MM.1S (cell line): ENCODE measurements around the gene SUSD2.
A peak's percentile ranks its signal among the peaks of the same experiment; 100 is the strongest.

Source experiments
- DNase-seq: peaks from one replicate; pipeline ENCODE4 v3.0.0-alpha.2; 2015
- H2AFZ ChIP-seq: fragments of 300-600 bp; sonication (generic); 2 replicates; pipeline ENCODE4 v1.6.0; 2016; ENCODE audit warnings: antibody characterized with exemption, low read length
- H3F3A ChIP-seq: fragments of 300-600 bp; sonication (generic); 2 replicates; pipeline ENCODE4 v1.6.1; 2016; ENCODE audit warnings: mild to moderate bottlenecking, antibody characterized with exemption, low read length, moderate library complexity, mixed read lengths; ENCODE audit not compliant: insufficient read depth
- H3K27ac ChIP-seq: fragments of 300-600 bp; sonication (generic); 2 replicates; pipeline ENCODE4 v1.5.1; 2016; ENCODE audit warnings: mild to moderate bottlenecking, low read length
- H3K27me3 ChIP-seq: fragments of 300-600 bp; sonication (generic); replicated peaks from 2 replicates; pipeline ENCODE4 v1.6.0; 2016; ENCODE audit warnings: low read length; ENCODE audit not compliant: insufficient read depth
- H3K36me3 ChIP-seq: fragments of 300-600 bp; sonication (generic); replicated peaks from 2 replicates; pipeline ENCODE4 v1.6.1; 2016; ENCODE audit warnings: mild to moderate bottlenecking, low read length, mixed read lengths; ENCODE audit not compliant: insufficient read depth
- H3K4me1 ChIP-seq: fragments of 300-600 bp; sonication (generic); 2 replicates; pipeline ENCODE4 v1.6.1; 2016; ENCODE audit warnings: low read length, mixed read lengths
- H3K4me2 ChIP-seq: fragments of 300-600 bp; sonication (generic); 2 replicates; pipeline ENCODE4 v1.6.0; 2016; ENCODE audit warnings: low read depth, low read length
- H3K4me3 ChIP-seq: fragments of 300-600 bp; sonication (generic); 2 replicates; pipeline ENCODE4 v1.5.1; 2016; ENCODE audit warnings: low read length, mixed read lengths
- H3K79me2 ChIP-seq: fragments of 300-600 bp; sonication (generic); 2 replicates; pipeline ENCODE4 v1.6.1; 2016; ENCODE audit warnings: mixed run types, low read length, mixed read lengths
- H3K9ac ChIP-seq: fragments of 300-600 bp; sonication (generic); 2 replicates; pipeline ENCODE4 v1.6.1; 2016; ENCODE audit warnings: low read length, mixed read lengths
- H3K9me2 ChIP-seq: fragments of 300-600 bp; sonication (generic); replicated peaks from 2 replicates; pipeline ENCODE4 v1.6.1; 2016; ENCODE audit warnings: mild to moderate bottlenecking, low read length, mixed read lengths; ENCODE audit not compliant: insufficient read depth
- H3K9me3 ChIP-seq: fragments of 300-600 bp; sonication (generic); replicated peaks from 2 replicates; pipeline ENCODE4 v1.6.1; 2016; ENCODE audit warnings: mild to moderate bottlenecking, low read length, mixed read lengths; ENCODE audit not compliant: insufficient read depth
- H4K20me1 ChIP-seq: fragments of 300-600 bp; sonication (generic); 2 replicates; pipeline ENCODE4 v1.6.1; 2016; ENCODE audit warnings: mild to moderate bottlenecking, low read length, moderate library complexity, mixed read lengths; ENCODE audit not compliant: insufficient read depth
- EZH2 ChIP-seq: fragments of 300-600 bp; sonication (generic); optimal IDR thresholded peaks from 2 replicates; pipeline ENCODE3; 2017; ENCODE audit warnings: low read depth, mild to moderate bottlenecking, antibody characterized with exemption, low read length, mixed read lengths
- EZH2phosphoT487 ChIP-seq: fragments of 300-600 bp; sonication (generic); IDR thresholded peaks from 2 replicates; pipeline ENCODE4 v1.6.1; 2018; ENCODE audit warnings: antibody characterized with exemption, low read length
- TF ChIP-seq, protein P1 (sequence below): fragments of 300-600 bp; sonication (generic); IDR thresholded peaks from 2 replicates; pipeline ENCODE4 v1.5.1; 2016; ENCODE audit warnings: antibody characterized with exemption, low read length, mixed read lengths

The SUSD2 gene

DNA sequence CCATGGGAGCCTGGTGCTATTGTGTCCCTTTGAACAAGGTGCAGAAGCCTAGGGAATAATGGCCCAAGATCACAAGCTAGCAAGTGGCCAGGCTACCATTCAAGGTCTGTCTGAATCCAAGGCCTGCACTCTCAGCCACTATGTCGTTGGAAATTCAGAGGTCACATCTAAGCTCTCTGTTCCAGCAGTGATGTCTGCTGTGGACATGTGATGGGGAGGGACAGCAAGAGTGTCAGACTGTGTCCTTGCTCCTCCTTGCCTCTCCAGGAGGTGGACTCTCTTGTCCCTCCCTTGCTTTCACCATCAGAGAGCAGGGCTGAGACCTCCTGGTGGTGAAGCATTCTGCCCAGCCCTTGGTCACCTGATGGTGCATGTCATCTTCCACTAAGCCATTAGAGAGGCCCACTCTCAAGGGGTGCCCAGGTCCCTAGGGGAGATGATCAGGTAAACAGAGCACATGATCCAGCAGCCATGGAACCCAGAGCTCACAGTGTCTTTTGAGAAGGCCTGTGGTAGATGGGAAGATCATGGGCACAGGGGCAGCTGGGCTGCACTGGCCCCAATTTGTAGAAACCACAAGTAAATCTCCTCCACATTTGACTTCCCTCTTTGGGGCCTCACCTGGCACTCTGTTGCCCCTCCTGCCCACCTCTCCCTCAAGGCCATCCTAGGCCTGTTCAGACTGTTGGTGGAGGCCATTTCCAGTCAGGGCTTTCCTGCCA lies 37.1 kb upstream of the SUSD2 start:
- peak overlapping the region; percentile 10; the same call in 1 of the 2 replicates for H3K4me2 ChIP-seq
- H3K9ac ChIP-seq = no peak overlapping the region
- no peaks in the 10 kb centered on the region for H3K27me3 ChIP-seq
- no peaks in the 10 kb centered on the region for H3K9me3 ChIP-seq
- H2AFZ ChIP-seq = no peak overlapping the region
- H3F3A ChIP-seq = peaks cover 46% of the 10 kb centered on the region
- peak overlapping the region; percentile 92; the same call in 1 of the 2 replicates for H3K27ac ChIP-seq
- no peaks in the 10 kb centered on the region for H3K36me3 ChIP-seq
- peaks cover 89% of the 10 kb centered on the region for H3K4me1 ChIP-seq
- H4K20me1 ChIP-seq = no peaks in the 10 kb centered on the region
- TF ChIP-seq, protein P1, sequence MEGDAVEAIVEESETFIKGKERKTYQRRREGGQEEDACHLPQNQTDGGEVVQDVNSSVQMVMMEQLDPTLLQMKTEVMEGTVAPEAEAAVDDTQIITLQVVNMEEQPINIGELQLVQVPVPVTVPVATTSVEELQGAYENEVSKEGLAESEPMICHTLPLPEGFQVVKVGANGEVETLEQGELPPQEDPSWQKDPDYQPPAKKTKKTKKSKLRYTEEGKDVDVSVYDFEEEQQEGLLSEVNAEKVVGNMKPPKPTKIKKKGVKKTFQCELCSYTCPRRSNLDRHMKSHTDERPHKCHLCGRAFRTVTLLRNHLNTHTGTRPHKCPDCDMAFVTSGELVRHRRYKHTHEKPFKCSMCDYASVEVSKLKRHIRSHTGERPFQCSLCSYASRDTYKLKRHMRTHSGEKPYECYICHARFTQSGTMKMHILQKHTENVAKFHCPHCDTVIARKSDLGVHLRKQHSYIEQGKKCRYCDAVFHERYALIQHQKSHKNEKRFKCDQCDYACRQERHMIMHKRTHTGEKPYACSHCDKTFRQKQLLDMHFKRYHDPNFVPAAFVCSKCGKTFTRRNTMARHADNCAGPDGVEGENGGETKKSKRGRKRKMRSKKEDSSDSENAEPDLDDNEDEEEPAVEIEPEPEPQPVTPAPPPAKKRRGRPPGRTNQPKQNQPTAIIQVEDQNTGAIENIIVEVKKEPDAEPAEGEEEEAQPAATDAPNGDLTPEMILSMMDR = no peak
- no peak for TF ChIP-seq EZH2
- no peak for TF ChIP-seq EZH2phosphoT487
- H3K9me2 ChIP-seq = no peaks in the 10 kb centered on the region
- H3K79me2 ChIP-seq = peaks cover 42% of the 10 kb centered on the region
- no peak overlapping the region for H3K4me3 ChIP-seq
- DNase-seq = no peak

DNA sequence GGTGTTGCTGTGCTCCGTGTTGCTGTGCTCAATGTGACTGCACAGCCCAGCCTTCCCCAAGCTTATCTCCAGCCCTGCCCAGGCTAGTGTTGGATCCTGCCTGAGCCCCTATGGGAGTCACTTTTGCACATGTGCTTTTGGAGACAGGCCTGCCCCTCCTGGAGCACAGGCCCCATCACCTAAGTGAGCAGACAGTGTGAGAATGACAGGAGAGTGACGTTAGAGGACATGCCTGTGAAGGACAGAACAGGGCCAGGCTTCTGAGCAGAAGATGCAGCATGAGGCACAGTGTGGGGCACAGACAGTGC lies 36.6 kb upstream of the SUSD2 start:
- H4K20me1 ChIP-seq = no peaks in the 10 kb centered on the region
- no peaks in the 10 kb centered on the region for H3K9me3 ChIP-seq
- H3K4me2 ChIP-seq = peak overlapping the region; percentile 10; the same call in 1 of the 2 replicates
- no peak overlapping the region for H3K4me3 ChIP-seq
- H3K9me2 ChIP-seq = no peaks in the 10 kb centered on the region
- H3K27ac ChIP-seq = peak overlapping the region; percentile 92; the same call in 1 of the 2 replicates
- peaks cover 46% of the 10 kb centered on the region for H3F3A ChIP-seq
- H2AFZ ChIP-seq = no peak overlapping the region
- no peaks in the 10 kb centered on the region for H3K36me3 ChIP-seq
- no peak for DNase-seq
- TF ChIP-seq, protein P1 = no peak
- no peak for TF ChIP-seq EZH2
- no peak for TF ChIP-seq EZH2phosphoT487
- H3K9ac ChIP-seq = no peak overlapping the region
- no peaks in the 10 kb centered on the region for H3K27me3 ChIP-seq
- peaks cover 43% of the 10 kb centered on the region for H3K79me2 ChIP-seq
- peaks cover 89% of the 10 kb centered on the region for H3K4me1 ChIP-seq

DNA sequence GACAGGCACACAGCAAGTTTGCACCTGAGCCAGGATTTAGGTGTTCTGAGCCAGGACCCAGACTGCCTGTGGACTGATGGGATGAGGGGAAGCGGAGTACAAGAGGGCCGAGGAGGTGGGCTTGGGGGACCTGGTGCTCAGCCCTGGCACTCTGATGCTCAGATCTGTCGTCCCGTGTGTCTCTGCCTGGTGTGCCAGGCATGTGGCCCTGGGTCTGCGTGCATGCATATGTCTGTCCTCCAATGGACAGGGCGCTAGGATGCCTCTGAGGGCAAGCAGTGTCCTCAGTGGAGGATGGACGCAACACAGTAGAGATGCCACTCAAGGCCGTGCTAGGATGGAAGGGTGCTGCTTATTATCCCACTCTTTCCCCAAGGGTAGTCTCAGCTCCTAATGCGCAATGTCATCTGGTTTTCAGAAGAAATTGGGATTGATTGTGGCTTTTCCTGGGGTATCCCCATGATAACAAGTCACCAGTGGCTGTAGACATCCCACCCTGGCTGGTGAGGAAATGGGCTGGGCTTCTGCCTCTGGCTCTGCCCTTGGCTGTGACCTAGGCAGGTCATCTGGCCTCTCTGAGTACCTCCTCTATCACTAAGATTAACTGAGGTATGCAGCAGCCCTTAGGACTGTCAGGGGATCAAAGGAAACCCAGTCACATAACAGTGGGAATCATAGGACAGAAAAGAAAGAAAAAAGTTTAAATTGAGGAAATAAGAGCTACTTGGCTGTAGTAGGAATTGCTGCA lies 35.7 kb upstream of the SUSD2 start:
- Histone ChIP-seq H3K9ac (peak overlapping the region; percentile 27; the same call in 1 of the 2 replicates), H3K4me1 (peaks cover 81% of the 10 kb centered on the region), H3F3A (peaks cover 46% of the 10 kb centered on the region), H3K36me3 (no peaks in the 10 kb centered on the region), H3K79me2 (peaks cover 44% of the 10 kb centered on the region), H3K9me3 (no peaks in the 10 kb centered on the region), H3K9me2 (no peaks in the 10 kb centered on the region), H4K20me1 (no peaks in the 10 kb centered on the region), H3K27me3 (no peaks in the 10 kb centered on the region), H3K4me3 (no peak overlapping the region; the same call in 1 of the 2 replicates), H3K27ac (peak overlapping the region; percentile 92), H3K4me2 (peak overlapping the region; percentile 56), H2AFZ (no peak overlapping the region)
- no peak for TF ChIP-seq EZH2phosphoT487
- TF ChIP-seq EZH2 = no peak
- TF ChIP-seq, protein P1 = no peak
- DNase-seq = no peak
